GM11168 (cell line): ENCODE data around the gene MED1.
"Not testable (repeated sequence)": the region's sequence is repeated elsewhere in the genome, so short reads cannot be mapped to it uniquely, and the experiment has no call there.

Source experiments
- in situ Hi-C: fragments of 300-500 bp; cut with MboI; formaldehyde crosslinking; loops from one replicate; pipeline ENCODE4 v1.12.0; 2022; ENCODE audit warnings: low sequenced_read_pairs; ENCODE audit not compliant: unreplicated experiment

MED1 gene

DNA sequence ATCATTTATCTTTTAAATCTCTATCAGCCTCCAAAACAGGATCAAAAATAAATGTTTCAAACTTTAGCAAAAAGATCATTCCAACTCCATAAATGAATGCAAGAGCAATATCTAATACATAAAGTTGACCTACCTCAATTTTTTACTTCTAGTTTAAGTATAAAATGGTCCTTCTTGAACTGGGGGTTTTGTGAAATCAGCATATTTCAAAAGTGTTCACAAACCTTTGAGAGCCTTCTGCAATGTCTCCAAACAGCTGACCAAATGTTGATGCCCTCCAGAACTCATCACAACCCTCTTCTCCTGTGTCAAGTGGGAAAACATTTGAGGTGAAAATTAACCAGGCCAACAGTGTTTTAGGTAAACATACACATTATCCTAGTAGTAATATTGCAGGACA, 7.7 kb downstream of the MED1 start:
- in situ Hi-C loops = no loop called here

DNA sequence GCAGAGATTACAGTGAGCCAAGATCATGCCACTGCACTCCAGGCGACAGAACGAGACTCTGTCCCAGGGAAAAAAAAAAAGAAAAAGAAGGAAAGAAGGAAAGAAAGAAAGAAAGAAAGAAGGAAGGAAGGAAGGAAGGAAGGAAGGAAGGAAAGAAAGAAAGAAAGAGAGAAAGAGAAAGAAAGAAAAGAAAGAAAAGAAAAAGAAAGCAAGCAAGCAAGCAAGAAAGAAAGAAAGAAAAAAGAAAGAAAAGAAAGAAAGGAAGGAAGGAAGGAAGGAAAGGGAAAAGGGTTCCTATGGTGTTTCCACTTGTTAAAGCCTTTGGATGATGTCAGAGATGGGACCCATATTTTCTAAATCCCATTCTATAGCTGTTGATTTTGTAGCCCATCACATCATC, 11.2 kb downstream of the MED1 start:
- in situ Hi-C loops = not testable (repeated sequence)

DNA sequence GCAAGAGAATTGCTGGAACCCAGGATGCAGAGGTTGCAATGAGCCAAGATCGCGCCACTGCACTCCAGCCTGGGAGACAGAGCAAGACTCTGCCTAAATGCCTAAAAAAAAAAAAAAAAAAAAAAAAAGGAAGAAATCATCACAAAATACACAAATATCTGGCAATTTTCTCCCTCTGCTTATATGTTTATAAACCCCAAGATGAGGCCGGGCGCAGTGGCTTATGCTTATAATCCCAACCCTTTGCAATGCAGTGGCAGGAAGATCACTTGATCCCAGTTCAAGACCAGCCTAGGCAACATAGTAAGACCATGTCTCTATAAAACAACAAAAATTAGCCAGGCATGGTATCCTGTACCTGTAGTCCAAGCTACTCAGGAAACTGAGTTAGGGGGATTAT, 21.5 kb downstream of the MED1 start:
- in situ Hi-C loops = no loop called here

DNA sequence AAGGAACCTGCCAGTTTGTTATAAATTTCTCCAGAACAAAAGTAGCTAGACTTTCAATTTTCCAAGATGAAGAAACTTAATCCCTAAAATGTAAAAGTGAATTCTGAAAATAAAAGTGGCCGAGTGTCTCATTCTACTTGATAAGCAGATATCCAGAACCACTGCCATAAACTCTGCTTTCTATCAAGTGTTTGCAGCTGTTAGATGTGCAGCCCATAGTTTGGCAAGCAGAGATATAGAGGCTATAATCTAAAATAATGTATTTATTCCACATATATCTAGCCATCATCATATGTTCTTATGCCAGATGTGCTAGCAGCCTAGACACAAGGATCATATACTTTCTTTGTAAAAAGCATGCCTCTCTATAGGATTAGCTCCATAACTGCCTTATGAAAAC, 34.9 kb downstream of the MED1 start:
- in situ Hi-C loops = no loop called here

DNA sequence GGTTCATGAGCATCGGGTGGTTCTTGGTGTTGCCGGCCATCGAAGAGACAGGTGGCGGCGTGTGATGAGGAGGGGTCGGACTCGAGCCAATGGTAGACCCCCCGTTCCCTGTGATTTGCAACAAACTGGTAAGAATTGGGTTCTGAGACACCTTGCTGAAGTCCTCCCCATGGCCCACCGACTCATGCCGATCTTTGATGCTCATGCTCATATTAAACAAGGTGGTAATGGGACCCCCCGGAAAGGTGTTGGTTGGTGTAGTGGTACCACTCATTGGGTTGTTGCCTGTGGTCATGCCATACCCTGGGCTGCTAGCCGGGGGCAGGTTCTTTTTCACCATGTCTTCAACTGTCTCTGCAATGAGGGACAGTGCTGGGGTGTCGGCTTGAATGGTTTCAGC, 40.8 kb downstream of the MED1 start:
- in situ Hi-C loops = no loop called here

DNA sequence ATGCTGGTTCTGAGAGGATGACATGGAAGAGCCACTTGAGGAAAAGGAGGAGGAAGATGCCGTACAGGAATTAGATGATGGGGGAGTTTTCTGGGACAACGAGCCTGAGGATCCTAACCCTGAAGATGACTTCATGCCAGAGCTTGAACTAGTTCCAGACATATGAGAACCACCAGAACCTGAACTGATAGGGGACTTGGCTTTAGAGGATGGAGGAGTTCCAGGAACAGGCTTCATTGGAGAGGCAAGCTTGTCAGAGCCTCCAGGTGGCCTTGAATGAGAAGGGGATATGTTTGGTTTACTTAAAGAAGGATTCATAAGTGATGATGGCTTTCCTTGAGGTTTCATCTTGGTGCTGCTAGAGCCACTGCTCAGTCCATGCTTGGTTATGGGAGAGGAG, 42.7 kb downstream of the MED1 start:
- in situ Hi-C loops = no loop called here

DNA sequence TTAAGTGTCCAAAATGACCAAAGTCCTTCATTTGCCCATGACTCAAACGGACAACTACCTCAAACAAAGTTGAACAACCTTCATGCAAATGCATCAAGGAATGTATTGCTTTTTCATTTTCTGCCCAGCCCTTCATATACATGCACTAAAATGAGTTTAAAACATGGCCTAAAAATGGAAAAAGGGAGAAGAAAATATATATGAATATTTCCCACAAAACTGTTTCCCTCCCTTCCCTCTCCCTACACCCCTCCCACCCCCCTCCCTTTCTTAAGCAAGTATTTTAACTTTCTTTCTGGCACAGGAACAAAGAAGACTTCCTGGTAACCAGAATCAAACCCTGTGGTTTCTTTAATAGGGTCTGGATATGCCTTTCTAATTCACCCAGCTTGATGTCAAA, 44.1 kb downstream of the MED1 start:
- in situ Hi-C loops = no loop called here

DNA sequence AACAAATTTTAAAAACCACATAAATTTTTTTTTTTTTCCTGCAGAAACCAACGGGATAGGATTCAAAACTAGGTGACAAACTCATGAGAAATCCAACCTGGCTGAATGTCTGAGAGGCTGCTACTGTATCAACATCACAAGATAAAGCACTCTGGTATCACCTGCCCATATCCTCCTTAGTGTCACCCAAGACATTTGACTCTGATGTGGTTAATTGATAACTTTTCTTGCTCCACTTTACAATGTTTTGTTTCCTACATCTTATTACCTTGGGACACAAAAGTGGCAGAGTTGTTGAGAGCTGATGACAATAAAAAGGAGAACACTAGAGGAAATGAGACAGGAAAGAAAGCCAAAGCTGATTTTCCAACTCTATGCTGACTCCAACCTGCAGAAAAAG, 45.6 kb downstream of the MED1 start:
- in situ Hi-C loops = no loop called here

DNA sequence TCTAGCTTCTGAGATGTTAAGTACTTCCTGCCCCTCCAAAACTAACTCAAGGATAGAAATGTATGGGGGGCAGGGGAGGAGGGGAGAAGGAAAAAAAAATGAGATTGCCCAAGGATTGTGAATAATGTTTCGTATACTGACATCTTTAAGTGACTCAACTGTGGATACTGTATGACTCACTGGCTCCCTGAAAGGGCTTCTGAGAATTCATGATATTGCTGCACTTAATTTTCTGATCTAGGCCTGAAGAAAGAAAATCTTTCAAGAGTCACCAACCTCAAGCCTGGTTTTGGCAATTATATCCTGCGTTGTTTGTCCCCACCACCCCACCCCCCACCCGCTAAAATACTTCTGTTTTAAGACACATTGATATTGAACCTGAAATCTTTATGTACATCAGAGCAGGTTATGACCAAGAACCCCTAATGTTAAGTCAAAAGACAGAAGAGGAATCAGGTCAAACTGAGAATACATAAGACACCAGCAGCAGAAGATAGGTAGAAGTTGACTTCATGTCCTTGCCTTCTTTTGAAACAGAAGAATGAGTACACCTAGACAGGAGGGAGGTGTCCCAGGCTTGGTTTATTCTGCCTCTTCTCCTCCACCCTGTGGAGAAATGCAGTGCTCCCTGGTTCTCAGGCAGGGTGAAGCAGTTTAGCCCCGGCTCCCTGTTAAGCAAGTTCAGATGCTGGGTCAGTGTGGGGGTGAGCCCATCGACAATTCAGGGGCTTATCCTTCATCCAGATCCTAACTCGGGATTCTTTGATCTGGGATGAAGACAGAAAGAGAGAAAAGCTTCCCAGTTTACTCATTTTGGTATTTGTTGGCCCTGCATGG, 46.3 kb downstream of the MED1 start:
- in situ Hi-C loops = no loop called here

DNA sequence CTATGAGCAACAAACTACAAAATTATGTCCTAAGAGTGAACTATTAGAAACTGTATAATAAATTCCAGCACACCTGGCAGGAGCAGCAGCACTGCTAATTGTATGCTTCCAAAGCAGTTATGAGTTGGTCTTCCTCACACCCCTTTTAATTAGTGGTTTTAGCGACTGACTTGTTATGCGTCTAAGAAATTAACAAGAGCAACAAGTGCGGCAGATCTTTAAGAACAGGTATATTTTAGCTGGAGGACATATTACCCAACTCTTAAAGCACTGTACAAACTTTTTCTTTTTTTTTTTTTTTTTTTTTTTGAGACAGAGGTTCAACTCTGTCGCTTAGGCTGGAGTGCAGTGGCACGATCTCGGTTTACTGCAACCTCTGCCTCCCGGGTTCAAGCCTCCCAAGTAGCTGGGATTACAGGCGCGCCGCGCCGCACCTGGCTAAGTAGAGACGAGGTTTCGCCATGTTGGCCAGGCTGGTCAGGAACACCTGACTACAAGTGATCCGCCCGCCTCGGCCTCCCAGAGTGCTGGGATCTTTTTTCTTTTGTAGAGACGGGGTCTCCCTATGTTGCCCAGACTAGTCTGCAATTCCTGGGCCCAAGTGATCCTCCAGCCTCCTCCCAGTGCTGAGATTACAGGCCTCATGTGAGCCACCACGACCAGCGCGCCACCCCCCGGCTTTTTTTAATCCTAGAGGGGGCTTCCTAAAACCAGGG, 48.0 kb downstream of the MED1 start:
- in situ Hi-C loops = no loop called here

DNA sequence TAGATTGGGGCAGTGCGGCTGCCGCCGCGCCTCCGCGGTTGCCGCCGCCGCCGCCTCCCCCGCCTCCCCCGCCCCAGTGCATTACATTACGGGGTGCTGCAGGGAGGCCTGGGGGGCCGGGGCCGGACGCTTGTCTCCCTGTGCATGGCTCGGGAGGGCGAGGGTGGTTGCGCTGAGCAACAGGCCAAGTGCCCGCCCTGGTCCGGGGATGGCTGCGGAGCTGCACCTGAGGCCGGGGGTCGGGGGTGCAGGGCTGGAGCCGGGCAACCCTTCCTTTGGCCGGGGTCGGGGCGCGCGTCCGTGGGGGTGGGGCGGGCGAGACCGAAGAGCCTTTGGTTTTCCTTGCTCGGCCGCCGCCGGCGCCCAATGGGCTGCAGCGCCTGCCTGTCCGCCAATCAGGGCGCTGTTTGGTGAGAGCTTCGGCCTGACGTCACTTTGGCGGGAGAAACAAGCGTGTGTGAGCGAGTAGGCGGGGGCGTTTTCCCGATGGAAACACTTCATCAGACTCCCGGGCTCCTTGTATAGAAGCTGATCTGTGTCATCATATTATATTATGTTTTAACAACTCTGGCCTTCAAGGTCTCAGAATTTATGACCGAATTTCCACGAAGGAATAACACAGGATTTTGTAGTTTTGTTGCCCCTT, 48.7 kb downstream of the MED1 start:
- in situ Hi-C loops = no loop called here

DNA sequence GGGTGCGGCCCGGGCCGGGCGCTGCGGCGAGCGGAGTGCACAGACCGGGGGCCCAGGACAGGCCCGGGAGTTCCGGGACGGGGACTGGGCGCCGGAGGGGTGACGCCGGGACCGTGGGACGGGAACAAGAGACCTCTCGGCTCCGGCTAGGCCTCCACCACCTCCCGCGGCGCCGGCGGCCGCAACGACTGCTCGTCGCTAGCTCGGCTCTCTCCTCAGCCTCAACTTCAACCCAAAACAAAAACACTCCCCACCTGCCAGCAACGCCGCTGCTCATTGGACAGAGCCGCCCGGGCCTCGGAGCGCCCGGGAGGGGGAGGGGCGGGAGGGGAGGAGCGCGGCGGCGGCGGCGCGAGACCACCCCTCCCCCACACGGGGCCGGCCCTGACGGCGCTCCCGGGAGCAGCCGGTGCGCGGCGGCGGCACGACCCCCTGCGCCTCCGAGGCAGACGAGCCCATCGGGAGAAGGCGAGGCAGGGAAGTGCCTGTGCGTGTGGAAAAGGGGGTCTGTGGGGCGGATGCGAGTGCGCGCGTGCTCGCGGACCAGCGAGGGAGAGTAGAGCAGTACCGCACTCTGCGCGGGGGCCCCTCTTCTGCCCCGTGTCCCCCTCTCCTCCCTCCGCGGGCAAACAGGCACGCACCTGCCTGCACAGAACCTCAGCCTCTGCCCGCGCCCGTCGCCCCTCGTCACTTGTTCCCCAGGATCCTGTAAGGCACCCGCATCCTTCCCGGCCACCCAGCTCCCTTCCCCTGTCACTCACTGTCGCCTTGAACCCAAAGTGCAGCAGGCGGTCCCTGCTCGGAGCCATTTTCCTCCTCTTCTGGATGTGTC, 49.4 kb downstream of the MED1 start, which contains the start of gene FBXL20:
Gene FBXL20, minus strand, starts transcription at position 215 of the 832 bp plus-strand sequence. CDS start 224 bp downstream, outside the sequence.
- in situ Hi-C loops = no loop called here

DNA sequence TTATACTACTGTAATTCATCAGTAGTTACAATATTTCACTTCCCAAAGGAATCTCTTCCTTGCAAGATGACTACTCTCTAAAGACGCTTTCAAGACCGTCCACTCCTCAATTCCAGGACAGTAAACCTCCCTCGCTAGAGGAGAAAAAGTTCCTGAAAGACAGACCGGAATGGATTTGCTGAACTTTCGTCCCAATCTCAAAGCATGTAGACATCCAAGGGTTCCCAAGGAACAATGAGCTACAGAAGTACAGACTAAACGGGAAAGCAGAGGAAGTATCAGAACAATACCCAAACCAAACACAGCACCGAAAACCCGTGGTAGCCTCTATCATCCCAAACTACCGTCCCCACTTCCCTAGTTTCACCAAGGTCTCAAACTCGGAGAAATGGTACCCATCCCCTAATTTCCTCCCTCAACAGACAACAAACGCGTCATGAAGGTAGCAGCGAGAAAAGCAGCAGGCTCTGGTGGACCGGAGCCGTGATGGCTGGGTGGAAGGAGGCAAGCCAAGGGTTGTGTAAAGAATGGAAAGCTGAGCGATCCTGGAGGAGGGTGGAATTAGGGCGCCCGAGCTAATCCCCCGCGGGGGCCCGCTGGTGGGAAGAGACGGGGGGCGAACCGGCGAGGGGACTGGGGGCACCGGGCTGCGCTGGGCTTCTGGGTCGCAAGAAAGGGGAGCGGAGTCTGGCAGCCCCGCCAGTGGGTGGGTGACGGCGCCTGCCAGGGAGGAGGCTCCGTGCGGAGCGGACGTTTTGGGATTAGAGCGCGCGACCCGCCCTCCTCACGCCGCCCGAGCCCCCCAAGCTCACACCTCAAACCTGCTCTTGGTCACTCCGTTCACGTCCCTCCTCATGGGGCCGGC, 50.3 kb downstream of the MED1 start:
- in situ Hi-C loops = no loop called here

DNA sequence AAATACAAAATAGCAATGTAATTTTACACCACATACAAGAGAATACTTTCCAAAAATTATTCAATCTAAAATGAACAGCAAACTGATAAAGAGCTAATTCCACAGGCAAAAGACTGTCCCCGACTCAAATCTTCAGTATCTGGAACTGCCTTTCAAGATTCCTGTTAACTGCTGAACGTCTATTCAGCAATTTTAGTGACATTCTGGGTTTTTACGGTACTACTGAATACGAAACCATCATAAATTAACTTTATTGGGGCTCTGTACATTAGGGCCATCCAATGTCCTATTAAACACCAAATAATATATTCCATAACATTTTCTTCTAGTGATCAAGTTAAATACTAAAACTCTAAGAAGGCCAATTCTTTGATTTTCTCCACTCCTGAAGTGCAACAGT, 51.3 kb downstream of the MED1 start:
- in situ Hi-C loops = loop anchor here (10.0 kb wide), 1 partner anchor 95 kb away; no protein-coding TSS in a partner anchor

DNA sequence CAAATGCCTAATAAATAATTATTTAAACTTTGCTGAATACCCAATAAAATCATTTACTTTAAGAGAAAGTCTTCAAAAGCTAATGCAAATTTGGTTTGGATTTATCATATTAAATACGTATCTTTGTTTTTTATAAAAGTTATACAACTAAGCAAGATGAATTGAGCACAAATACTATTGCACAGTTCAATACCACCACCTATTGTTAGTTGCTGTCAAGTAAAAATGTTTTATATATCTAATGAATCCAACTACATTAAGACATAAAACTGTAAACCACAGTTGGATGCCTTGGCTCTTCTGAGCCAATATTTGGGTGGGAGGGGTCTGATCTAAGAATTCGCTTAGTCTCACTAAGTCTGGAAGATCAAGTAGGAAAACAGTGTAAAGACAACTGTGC, 57.3 kb downstream of the MED1 start:
- in situ Hi-C loops = loop anchor here (5.0 to 10.0 kb wide), 2 partner anchors 66 to 89 kb away; no protein-coding TSS in a partner anchor

DNA sequence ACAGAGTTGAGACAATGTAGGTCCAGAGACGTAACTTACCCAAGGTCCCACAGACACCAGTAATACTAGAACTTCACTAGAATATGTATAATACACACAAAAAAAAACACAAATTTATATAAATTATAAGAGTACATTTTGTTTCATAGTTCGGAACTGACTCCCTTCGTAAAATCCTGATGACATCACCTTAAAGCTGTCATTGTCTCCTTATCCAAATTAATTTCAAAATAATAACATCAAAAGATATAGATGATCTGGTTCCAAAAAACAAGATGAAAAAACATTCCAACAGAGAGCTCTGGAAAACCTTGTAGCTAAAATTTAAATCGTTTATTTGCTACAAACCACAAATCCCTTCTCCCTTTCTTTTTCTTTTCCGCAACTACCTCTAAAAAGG, 59.6 kb downstream of the MED1 start:
- in situ Hi-C loops = loop anchor here (5.0 to 10.0 kb wide), 2 partner anchors 64 to 87 kb away; no protein-coding TSS in a partner anchor

DNA sequence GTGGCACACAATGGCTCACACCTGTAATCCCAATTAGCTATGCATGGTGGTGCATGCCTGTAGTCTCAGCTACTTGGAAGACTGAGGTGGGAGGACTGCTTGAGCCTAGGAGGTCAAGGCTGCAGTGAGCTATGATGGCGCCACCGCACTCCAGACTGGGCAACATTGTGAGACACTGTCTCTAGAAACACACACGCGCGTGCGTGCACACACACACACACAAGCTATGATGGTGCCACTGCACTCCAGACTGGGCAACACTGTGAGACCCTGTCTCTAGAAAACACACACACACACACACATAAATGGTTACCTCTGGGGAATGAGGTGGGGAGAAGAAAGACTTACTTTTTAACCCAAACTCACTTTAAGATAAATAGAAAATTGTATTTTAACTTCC, 66.0 kb downstream of the MED1 start:
- in situ Hi-C loops = loop anchor here (10.0 kb wide), 1 partner anchor 120 kb away; no protein-coding TSS in a partner anchor

DNA sequence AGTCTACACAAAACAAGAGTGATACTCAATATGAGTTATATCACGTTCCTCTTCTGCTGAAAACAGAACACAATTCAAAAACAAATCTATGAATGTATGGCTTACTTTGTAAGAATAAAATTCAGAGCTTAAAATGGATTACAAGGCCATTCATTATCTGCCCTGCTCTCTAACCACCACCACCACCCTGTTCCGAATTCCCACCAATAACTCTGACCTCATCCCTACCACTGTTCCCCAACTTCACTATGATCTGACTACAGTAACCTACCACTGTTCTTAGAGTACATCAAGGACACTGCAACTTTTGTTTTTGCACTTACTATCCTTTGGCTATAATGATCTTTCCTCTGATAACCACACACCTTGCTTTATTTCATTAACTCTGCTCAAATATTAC, 70.9 kb downstream of the MED1 start:
- in situ Hi-C loops = loop anchor here (10.0 kb wide), 1 partner anchor 115 kb away; no protein-coding TSS in a partner anchor

DNA sequence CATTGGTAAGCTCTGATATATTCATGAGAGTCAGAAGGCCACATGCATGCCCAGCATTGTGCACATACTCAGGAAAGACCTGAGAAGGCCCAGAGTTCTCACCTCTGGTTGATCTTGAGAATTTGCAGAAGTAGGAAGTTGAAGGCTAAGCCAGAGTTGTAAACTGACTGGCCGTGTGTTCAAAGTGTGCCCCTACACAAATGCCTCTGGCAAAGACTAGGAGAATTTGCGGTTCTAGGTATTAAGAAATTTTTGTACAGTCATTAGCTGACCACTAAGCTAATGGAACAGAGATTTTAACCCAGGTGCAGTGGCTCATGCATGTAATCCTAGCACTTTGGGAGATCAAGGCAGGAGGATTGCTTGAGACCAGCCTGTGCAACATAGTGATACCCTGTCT, 74.6 kb downstream of the MED1 start:
- in situ Hi-C loops = no loop called here
